Right kidney (tissue), 1 donor: ENCODE data around the gene ZIC4.

ENCODE experiments used
- DNase-seq: peaks from one replicate; pipeline ENCODE4 v3.0.0-alpha.2; 2016

ZIC4 gene

GRCh38 chr3:147343926-147344325 lies 62.4 kb downstream of the ZIC4 start:
- DNase-seq, result no peak

GRCh38 chr3:147341727-147342126 lies 64.6 kb downstream of the ZIC4 start:
- DNase-seq, result no peak

- DNase-seq, result no peak
Measured at GRCh38 chr3:147336543-147337278, 69.6 kb downstream of the ZIC4 start.
